GM18499 (cell line): ENCODE data around the gene CCDC92.
"Not testable (repeated sequence)": the region's sequence is repeated elsewhere in the genome, so short reads cannot be mapped to it uniquely, and the experiment has no call there.

Experiments
- ATAC-seq: cut with Tn5 transposase; IDR thresholded peaks from one replicate; pipeline ENCODE4 v1.9.1; 2021; ENCODE audit warnings: moderate number of reproducible peaks; ENCODE audit not compliant: insufficient read depth, unreplicated experiment

Gene CCDC92

DNA sequence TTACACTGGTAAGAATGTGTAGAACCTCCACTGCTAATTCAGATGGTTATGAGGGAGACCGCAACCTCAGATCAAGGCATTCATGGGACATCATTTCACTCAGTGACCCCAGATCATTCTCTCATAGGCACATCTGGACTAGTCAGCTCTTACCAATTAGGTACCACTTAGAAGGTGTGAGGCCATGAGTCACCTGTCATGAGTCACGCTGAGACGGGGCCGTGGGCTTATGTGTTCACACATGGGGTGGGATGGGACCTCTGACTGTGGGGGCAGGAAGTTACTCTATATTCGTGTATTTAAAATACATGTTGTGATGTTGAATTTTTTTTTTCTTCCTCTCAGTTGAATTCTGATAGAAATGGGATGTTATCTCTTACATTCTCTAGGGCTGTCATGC is 55.9 kb downstream of the CCDC92 start:
- no peak for ATAC-seq

- ATAC-seq = no peak
Observed at GRCh38 chr12:123914726-123915333, 57.8 kb downstream of the CCDC92 start.

GRCh38 chr12:123912415-123913380 is 59.9 kb downstream of the CCDC92 start:
- ATAC-seq = no peak

DNA sequence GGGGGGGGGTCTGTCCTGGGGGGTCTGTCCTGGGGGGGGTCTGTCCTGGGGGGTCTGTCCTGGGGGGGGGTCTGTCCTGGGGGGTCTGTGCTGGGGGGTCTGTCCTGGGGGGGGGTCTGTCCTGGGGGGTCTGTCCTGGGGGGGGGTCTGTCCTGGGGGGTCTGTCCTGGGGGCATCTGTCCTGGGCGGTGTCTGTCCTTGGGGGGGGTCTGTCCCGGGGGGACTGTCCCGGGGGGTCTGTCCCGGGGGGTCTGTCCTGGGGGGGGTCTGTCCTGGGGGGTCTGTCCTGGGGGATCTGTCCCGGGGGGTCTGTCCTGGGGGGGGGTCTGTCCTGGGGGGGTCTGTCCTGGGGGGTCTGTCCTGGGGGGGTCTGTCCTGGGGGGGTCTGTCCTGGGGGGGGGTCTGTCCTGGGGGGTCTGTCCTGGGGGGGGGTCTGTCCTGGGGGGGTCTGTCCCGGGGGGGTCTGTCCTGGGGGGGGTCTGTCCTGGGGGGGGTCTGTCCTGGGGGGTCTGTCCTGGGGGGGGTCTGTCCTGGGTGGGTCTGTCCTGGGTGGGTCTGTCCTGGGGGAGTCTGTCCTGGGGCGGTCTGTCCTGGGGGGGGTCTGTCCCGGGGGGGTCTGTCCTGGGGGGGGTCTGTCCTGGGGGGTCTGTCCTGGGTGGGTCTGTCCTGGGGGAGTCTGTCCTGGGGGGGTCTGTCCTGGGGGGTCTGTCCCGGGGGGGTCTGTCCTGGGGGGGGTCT is 60.8 kb downstream of the CCDC92 start:
- ATAC-seq = not testable (repeated sequence)

DNA sequence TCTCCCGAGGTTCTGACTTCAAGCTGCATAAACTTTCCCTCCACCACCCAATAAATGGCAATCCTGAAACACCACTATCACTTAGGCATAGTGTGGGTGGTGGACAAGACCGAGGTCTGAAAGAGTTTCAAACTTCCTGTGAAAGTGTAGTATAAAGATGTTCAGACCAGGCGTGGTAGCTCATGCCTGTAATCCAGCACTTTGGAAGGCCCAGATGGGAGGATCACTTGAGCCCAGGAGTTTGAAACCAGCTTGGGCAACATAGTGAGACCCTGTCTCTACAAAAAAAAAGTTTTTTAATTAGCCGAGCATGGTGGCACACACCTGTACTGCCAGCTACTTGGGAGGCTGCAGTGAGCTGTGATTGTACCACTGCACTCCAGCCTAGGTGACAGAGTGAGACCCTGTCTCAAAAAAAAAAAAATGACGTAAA is 61.9 kb downstream of the CCDC92 start:
- no peak for ATAC-seq

DNA sequence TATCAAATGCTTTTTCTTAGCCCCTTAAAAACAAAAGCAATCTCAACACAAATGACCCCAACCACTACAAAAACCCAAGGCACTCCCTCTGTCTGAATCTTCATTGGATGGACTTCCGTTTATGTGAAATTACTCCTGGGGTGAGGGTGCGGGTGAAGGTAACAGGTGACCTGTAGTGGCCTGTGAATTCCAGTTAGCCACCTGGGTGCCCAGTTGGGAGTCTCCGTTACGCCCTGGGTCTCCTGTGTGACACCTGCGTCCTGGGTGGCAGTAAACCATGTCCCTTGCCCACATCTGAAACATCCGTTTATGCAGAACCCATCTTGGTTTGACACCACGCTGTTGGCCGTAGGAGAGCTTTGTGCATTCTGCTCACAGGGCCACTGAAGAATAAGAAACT is 62.6 kb downstream of the CCDC92 start:
- ATAC-seq = no peak

DNA sequence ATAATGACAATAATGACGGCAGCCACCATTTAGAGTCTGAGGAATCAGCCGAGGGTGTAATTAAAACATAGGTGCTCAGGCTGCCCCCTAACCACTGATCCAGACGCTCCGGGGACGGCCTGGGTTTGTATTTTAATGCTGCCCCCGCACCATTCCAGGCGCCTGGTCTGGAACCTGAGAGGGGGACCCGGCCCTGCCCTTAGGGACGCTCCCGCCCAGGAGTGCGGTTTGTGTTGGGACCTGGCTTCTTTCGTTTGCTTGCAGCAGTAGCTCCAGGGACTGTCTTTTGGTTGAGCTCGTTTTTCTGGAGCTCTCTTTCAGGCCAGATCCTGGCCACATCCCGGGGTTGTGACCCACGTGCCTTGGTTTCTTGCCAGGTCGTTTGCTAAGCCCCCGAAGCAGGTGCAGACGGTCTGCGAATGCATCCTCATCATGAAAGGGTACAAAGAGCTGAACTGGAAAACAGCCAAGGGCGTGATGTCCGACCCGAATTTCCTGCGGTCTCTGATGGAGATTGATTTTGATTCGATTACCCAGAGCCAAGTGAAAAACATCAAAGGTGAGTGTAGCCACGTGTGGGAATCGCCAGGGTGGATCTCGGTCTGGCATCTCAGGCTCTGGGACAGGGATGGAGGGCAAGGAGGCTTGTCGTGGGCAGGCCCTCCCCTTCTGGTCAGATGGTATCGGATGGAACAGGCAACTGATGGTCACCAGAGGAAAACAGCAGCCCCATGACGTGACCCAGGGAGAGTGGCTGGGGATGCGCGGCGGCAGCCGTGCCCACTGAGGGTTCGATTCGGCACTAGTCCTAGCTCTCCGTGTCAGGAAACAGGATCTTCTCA is 63.5 kb downstream of the CCDC92 start:
- no peak for ATAC-seq

- ATAC-seq = no peak
Observed at GRCh38 chr12:123907726-123908476, 64.7 kb downstream of the CCDC92 start.

DNA sequence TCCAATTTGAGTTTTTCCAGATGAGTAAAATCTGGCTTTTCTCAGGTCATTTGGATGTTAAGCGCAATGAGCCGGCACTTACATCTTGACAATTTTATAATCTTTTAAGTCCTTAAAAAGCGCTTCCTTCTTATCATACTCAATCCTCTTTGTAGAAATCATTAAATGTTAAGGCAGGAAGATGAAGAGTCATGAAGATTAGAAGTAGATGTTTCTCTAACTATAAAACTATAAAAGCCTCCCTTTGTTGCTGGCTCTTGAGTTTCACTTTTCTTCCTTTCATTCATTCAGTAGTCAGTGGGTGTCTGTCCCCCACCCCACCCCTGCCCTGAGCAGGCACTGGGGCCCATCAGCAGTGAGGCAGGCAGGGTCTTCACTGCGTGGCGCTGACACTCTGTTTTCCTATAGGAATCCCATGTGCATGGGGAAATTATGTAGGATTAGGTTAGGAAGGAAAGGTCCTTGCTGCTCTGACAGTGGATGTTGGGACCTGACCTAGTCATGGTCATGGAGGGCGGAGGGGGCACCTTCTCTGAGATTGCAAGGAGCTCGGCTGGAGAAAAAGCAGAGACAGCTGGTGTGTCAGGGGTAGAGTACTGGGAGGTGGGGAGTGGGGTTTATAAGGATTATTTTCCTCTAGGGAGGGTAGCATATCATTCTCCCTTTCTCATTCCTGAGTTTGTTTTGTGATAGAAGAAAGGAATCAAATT is 65.8 kb downstream of the CCDC92 start:
- ATAC-seq = no peak

DNA sequence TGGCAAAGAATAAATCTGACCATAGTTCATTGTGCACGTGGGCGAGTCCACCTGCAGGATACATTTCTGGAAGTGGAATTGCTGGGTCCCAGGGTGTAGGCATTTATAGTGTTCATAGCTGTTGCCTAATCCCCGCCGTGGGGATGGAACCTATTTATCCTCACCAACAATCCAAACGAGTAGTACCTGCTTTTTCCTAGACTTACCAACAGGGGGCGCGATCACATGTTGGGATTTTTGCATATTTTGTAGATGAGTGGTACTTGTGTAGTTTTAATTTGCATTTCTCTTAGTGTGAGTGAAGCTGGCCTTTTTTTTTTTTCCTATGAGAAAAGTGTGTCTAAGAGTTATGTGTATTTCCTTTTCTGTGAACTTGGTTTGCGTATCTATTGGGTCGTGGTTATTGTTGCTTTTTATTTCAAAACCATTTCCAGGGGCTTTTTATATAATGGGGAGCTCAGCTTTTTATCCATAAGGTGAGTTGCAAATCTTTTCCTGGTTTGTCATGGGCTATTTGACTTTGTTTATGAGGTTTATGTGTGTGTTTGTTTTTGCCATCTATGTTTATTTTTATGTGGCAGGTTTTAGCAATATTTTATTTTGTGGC is 67.2 kb downstream of the CCDC92 start:
- ATAC-seq = no peak

DNA sequence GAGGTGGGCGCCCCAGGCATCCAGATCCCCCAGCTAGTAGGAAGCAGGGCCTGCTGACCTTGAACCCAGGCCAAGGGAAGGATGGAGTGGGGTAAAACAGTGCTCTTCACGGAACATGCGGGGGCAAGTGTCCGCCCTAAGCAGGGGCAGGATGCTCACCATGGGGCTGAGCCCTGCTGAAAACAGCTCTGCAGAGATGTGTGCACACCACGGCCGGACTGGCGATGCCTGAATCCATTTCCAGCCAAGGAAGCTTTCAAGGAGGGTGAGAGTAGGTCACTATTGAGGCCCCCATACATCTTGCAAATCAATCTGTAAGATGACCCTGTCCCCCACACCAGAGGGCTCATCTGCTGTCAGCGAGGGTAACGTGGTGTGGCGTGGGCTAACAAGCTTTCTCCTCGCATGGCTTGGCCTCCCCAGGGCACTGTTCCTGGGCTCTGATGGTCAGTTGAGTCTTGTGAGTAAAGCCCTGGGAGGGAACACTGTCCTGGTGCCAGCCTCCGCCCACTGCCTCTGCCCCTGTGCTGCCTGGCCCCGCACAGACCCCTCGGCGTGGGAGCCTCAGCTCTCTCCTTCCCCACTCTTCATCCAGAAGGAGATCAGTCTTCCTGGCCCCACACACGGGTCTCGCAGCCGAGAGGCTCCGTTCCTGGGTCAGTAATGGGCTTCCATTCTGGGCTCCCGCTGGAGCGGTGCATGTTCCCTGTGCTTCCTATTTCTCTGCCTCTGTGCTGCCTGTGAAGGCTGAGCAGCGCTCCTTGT is 69.1 kb downstream of the CCDC92 start:
- ATAC-seq = no peak

GRCh38 chr12:123902821-123903220 is 69.8 kb downstream of the CCDC92 start:
- ATAC-seq = no peak

- no peak for ATAC-seq
Observed at GRCh38 chr12:123900871-123901376, 71.7 kb downstream of the CCDC92 start.

DNA sequence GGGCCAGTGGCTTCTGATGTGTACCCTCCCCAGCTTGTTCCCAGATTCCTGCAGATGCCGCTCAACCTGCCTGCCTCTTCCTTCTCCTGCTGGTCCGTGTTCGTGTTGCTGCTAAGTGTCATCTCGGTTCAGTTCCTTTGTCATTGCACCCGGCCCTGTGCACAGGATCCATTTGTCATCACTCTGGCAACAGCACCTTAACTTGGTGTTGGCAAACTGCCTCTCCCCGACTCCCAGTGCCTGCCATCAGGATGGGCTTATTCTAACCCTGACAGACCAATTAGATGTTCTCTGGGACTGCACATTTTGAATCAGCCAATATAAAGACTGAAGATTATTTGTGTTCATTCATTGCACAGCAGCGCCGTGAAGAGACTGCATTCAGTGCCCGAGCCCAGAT is 73.3 kb downstream of the CCDC92 start:
- ATAC-seq = no peak

DNA sequence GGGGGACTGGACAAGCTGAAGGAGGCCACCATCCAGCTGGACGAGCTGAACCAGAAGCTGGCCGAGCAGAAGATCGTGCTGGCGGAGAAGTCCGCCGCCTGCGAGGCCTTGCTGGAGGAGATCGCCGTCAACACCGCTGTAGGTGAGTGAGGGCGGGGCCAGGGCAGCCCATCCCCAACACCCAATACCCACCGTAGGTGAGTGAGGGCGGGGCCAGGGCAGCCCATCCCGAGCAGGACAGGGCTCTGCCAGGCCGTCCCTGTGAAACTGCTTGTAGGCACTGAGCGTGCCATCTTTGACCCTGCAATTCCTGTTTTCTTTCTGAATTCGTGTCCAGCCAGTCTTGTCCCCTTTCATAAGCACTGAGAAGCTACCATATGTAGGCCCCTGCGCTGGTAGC is 74.0 kb downstream of the CCDC92 start:
- ATAC-seq = no peak

- no peak for ATAC-seq
Observed at GRCh38 chr12:123897221-123897620, 75.4 kb downstream of the CCDC92 start.

- ATAC-seq = no peak
Observed at GRCh38 chr12:123896767-123897166, 75.9 kb downstream of the CCDC92 start.
